ENCODE results near the gene HRC. TPM values are rescaled to one million over a fixed set of nuclear protein-coding genes. Genes with fewer than 3 reads are reported as not detected.

The HRC gene
- total RNA-seq, 1 experiment from 2014 or later: not detected

GRCh38 chr19:49190781-49191180, 35.6 kb upstream of the HRC start:
- no TSS peak for BruUV-seq (replicated peaks)
- Histone ChIP-seq H4K20me1 (ENCODE audit: insufficient read depth) (no peaks in the 10 kb centered on the region), H3K27me3 (ENCODE audit: insufficient read depth, low read depth) (no peaks in the 10 kb centered on the region), H2AFZ (no peak overlapping the region), H3F3A (ENCODE audit: insufficient read depth, low read depth) (no peaks in the 10 kb centered on the region; the same call in 1 of the 2 replicates), H3K9me3 (ENCODE audit: insufficient read depth, low read depth) (no peaks in the 10 kb centered on the region), H3K9me2 (ENCODE audit: insufficient read depth) (no peaks in the 10 kb centered on the region), H3K4me2 (no peak overlapping the region), H3K79me2 (ENCODE audit: low read depth) (no peaks in the 10 kb centered on the region), H3K4me1 (replicated peaks; ENCODE audit: insufficient read depth) (no peaks in the 10 kb centered on the region), H3K4me3 (no peak overlapping the region), H3K27ac (no peak overlapping the region), H3K36me3 (ENCODE audit: low read depth) (0 out of 2 replicates have a peak, but pooled peaks cover 7% of the 10 kb centered on the region)
- DNase-seq: no peak
- TF ChIP-seq CTCF (conservative IDR thresholded peaks at IDR 0.05) (no peak), EZH2 (IDR thresholded peaks at IDR 0.05; ENCODE audit: low read depth) (no peak)
- intact Hi-C loops (cut with micrococcal nuclease; ENCODE audit: unreplicated experiment): no loop called here
- POLR2A ChIA-PET (ENCODE audit: unreplicated experiment): no interaction called here
- CTCF ChIA-PET: no interaction called here

DNA sequence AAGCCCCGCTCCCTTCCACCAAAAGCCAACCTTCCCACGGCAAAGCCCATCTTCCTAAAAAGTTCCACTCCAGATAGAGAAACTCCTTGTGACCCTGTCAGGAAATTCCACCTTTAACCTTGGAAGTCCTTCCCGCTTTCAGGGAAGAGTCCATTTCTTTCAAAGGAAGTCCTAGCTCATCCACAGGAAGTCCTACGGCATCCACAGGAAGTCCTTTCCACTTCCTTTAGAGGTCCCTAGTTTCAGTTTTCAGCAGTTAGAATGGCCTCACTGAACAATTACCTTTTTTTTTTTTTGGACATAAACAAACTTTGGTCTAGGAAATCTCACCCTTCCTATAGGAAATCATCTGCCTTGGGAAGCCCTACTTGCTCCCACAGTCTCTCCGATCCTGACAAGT, 34.1 kb upstream of the HRC start:
- BruUV-seq (replicated peaks): no TSS peak

GRCh38 chr19:49188626-49189200, 33.5 kb upstream of the HRC start:
- DNase-seq: peak in 1 of 2 experiments; percentile 8
- BruUV-seq (replicated peaks): no TSS peak
- Histone ChIP-seq H3K36me3 (ENCODE audit: low read depth) (0 out of 2 replicates have a peak, but pooled peaks cover 7% of the 10 kb centered on the region), H3K4me3 (no peak overlapping the region), H3F3A (ENCODE audit: insufficient read depth, low read depth) (no peaks in the 10 kb centered on the region), H2AFZ (no peak overlapping the region), H3K9me3 (ENCODE audit: insufficient read depth, low read depth) (no peaks in the 10 kb centered on the region), H3K4me1 (replicated peaks; ENCODE audit: insufficient read depth) (no peaks in the 10 kb centered on the region), H3K4me2 (no peak overlapping the region), H3K27ac (no peak overlapping the region), H4K20me1 (ENCODE audit: insufficient read depth) (no peaks in the 10 kb centered on the region), H3K9me2 (ENCODE audit: insufficient read depth) (no peaks in the 10 kb centered on the region), H3K27me3 (ENCODE audit: insufficient read depth, low read depth) (no peaks in the 10 kb centered on the region), H3K79me2 (ENCODE audit: low read depth) (no peaks in the 10 kb centered on the region)
- POLR2A ChIA-PET (ENCODE audit: unreplicated experiment): no interaction called here
- CTCF ChIA-PET: no interaction called here
- TF ChIP-seq CTCF (conservative IDR thresholded peaks at IDR 0.05): no peak
- TF ChIP-seq EZH2 (IDR thresholded peaks at IDR 0.05; ENCODE audit: low read depth): no peak
- intact Hi-C loops (cut with micrococcal nuclease; ENCODE audit: unreplicated experiment): no loop called here

More for the DNA sequence above, 34.1 kb upstream of the HRC start:
- ChIA-PET POLR2A (ENCODE audit: unreplicated experiment) (no interaction called here), CTCF (no interaction called here)
- Histone ChIP-seq H3K4me3 (no peak overlapping the region), H3K79me2 (ENCODE audit: low read depth) (no peaks in the 10 kb centered on the region), H4K20me1 (ENCODE audit: insufficient read depth) (no peaks in the 10 kb centered on the region), H2AFZ (no peak overlapping the region), H3K27ac (no peak overlapping the region), H3K9me3 (ENCODE audit: insufficient read depth, low read depth) (no peaks in the 10 kb centered on the region), H3K4me1 (replicated peaks; ENCODE audit: insufficient read depth) (no peaks in the 10 kb centered on the region), H3F3A (ENCODE audit: insufficient read depth, low read depth) (no peaks in the 10 kb centered on the region), H3K9me2 (ENCODE audit: insufficient read depth) (no peaks in the 10 kb centered on the region), H3K36me3 (ENCODE audit: low read depth) (0 out of 2 replicates have a peak, but pooled peaks cover 7% of the 10 kb centered on the region), H3K27me3 (ENCODE audit: insufficient read depth, low read depth) (no peaks in the 10 kb centered on the region), H3K4me2 (no peak overlapping the region)
- intact Hi-C loops (cut with micrococcal nuclease; ENCODE audit: unreplicated experiment): no loop called here
- peak in 1 of 2 experiments; percentile 18 for DNase-seq
- no peak for TF ChIP-seq EZH2 (IDR thresholded peaks at IDR 0.05; ENCODE audit: low read depth)
- TF ChIP-seq CTCF (conservative IDR thresholded peaks at IDR 0.05): no peak
